SJSA1 (cell line): ENCODE data around the gene RANGRF. TPM values are rescaled to one million over a fixed set of nuclear protein-coding genes. Genes with fewer than 3 reads are reported as not detected.

Source experiments
- DNase-seq, 2 experiments: peaks; one replicate each; pipeline ENCODE4 v3.0.0-alpha.2; 2015 to 2020; ENCODE audit warnings: low spot score in 2 of 2, low read depth in 1 of 2
- H3K27ac ChIP-seq: fragments of 250-450 bp; sonication (Bioruptor Pico); 2 replicates; pipeline ENCODE4 v1.5.1; 2020; ENCODE audit warnings: mild to moderate bottlenecking, moderate library complexity
- H3K27me3 ChIP-seq: fragments of 250-450 bp; sonication (Bioruptor Pico); replicated peaks from 2 replicates; pipeline ENCODE4 v1.5.1; 2020; ENCODE audit warnings: mild to moderate bottlenecking, moderate library complexity
- H3K36me3 ChIP-seq: fragments of 250-450 bp; sonication (Bioruptor Pico); 2 replicates; pipeline ENCODE4 v1.5.1; 2020; ENCODE audit warnings: mild to moderate bottlenecking
- H3K4me1 ChIP-seq: fragments of 250-450 bp; sonication (Bioruptor Pico); replicated peaks from 2 replicates; pipeline ENCODE4 v1.6.1; 2021; ENCODE audit warnings: mild to moderate bottlenecking
- H3K4me3 ChIP-seq: fragments of 250-450 bp; sonication (Bioruptor Pico); 2 replicates; pipeline ENCODE4 v1.5.1; 2020; ENCODE audit warnings: mild to moderate bottlenecking
- H3K9me3 ChIP-seq: fragments of 250-450 bp; sonication (Bioruptor Pico); replicated peaks from 2 replicates; pipeline ENCODE4 v1.5.1; 2020; ENCODE audit warnings: mild to moderate bottlenecking
- total RNA-seq: library from RNA; depleted of rRNA; stranded (reverse); fragments of >200 nt; shearing (Covaris generic); gene quantifications from 2 replicates; pipeline ENCODE4 v1.2.3, GENCODE V29; 2014

Gene RANGRF
- total RNA-seq, 1 experiment from 2014 or later: 12.7 TPM

DNA sequence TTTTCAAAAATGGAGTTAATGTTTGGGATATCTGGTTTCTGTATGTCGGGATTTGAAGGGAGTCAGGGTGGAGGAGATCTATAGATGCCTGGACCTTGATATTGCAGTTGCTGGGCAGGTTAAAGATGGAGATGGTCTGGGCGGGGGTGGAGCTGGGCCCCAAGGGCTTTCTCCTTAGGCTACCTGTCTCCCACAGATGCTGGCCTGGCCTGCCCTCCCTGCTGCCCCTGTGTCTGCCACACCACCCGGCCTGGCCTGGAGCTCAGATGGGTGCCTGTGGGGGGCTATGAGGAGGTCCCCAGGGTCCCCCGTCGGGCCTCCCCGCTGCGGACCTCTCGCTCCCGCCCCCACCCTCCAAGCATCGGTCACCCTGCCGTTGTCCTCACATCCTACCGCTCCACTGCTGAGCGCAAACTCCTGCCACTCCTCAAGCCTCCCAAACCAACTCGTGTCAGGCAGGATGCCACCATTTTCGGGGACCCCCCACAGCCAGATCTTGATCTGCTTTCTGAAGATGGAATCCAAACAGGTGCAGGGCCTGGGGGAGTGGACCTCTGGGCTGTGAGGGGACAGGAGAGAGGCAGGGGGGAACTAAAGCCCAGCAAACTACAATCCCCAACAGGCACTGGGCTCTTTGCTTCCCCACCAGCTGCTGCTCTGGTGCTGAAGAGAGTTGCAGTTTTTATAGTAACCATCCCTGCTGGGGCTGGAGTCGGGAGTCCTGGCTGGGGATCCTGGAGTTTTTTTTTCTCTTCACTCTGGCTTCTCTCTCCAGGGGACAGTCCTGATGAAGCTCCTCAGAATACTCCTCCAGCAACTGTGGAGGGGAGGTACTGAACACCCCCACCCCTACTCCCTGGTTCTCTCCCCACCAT is 24.5 kb downstream of the RANGRF start:
- DNase-seq: no peak
- Histone ChIP-seq H3K27me3 (peaks cover 22% of the 10 kb centered on the region), H3K27ac (no peak overlapping the region), H3K4me3 (no peak overlapping the region), H3K4me1 (no peaks in the 10 kb centered on the region), H3K9me3 (no peaks in the 10 kb centered on the region), H3K36me3 (no peaks in the 10 kb centered on the region)

DNA sequence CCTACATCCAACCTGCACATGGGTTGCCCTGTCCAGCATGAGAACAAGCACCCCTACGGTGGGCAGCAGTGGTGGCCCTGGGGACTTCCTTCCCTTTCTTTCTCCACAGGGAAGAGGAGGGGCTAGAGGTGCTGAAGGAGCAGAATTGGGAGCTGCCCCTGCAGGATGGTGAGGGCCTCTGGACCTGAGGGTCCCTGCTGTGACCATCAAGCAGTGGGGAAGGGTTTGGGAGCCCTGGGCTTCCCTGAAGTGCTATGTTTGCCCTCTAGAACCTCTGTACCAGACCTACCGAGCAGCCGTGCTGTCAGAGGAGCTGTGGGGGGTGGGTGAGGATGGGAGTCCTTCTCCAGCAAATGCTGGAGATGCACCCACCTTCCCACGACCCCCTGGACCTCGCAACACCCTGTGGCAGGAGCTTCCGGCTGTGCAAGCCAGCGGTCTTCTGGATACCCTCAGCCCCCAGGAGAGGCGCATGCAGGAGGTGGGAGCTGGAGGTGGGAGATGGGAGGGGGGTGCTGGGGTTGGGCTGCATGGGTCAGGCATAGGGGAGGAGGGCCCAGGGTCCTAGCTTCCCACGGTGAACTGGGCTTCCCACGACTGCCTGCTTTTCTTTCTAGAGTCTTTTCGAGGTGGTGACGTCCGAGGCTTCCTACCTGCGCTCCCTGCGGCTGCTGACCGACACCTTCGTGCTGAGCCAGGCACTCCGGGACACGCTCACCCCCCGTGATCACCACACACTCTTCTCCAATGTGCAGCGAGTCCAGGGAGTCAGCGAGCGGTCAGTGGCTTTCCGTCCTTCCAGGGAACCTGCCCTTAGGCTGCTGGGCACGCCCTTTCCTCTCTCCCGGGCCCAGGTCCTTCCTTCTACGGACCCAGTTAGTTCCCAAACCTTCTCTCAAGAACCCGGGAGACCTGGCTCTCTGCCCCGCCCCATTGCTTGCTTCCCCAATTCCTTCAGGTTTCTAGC is 26.6 kb downstream of the RANGRF start:
- H3K4me1 ChIP-seq: no peaks in the 10 kb centered on the region

DNA sequence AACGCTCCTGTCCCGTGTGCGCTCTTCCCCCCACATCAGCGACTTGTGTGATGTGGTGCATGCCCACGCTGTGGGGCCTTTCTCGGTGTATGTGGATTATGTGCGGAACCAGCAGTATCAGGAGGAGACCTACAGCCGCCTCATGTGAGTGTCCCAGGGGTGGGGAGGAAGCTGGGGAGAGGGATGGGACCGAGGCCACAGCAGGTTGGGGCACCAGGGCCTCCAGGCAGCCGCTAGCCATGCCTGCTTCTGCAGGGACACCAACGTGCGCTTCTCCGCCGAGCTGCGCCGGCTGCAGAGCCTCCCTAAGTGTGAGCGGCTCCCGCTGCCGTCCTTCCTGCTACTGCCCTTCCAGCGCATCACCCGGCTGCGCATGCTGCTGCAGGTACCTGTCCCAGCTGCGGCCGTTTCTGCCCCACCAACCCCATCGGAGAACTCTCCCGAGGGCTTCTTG is 27.3 kb downstream of the RANGRF start:
- no peaks in the 10 kb centered on the region for H3K36me3 ChIP-seq
- no peak for DNase-seq
- no peak overlapping the region for H3K4me3 ChIP-seq
- H3K9me3 ChIP-seq: no peaks in the 10 kb centered on the region
- H3K27me3 ChIP-seq: peaks cover 22% of the 10 kb centered on the region
- no peak overlapping the region for H3K27ac ChIP-seq
- H3K4me1 ChIP-seq: no peaks in the 10 kb centered on the region

More for the DNA sequence above, 26.6 kb downstream of the RANGRF start:
- Histone ChIP-seq H3K4me3 (no peak overlapping the region), H3K27ac (no peak overlapping the region), H3K9me3 (no peaks in the 10 kb centered on the region), H3K36me3 (no peaks in the 10 kb centered on the region), H3K27me3 (peaks cover 22% of the 10 kb centered on the region)
- DNase-seq: no peak

DNA sequence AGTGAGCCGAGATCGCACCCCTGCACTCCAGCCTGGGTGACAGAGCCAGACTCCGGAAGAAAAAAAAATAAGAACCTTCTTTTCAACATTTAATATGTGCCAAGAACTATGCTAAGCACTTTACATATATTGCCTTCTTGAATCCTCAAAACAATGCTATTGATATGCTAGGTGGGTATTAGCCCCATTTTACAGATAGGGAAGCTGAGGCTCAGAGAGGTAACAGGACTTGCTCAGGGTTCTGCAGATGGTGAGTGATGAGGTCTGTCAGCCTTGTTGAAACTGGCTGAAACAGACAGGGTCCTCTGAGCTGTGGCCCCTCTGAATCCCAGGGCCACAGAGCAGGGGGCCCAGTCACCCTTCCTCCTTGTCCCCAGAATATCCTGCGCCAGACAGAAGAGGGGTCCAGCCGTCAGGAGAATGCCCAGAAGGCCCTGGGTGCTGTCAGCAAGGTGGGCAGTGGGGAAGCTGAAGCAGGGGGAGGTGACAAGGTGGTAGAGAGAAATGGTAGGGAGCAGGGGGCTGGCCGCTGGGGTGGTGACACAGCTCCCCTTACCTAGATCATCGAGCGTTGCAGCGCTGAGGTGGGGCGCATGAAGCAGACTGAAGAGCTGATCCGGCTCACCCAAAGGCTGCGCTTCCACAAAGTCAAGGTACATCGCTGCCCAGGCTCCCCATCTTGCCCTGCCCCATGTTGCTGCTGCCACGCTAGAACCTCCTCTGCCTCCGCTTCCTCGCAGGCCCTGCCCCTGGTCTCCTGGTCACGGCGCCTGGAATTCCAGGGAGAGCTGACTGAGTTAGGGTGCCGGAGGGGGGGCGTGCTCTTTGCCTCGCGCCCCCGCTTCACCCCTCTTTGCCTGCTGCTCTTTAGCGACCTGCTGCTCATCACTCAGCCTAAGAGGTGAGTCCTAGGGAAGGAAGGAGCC is 29.8 kb downstream of the RANGRF start:
- Histone ChIP-seq H3K27me3 (peaks cover 14% of the 10 kb centered on the region), H3K4me1 (no peaks in the 10 kb centered on the region), H3K27ac (no peak overlapping the region), H3K9me3 (no peaks in the 10 kb centered on the region), H3K36me3 (no peaks in the 10 kb centered on the region), H3K4me3 (no peak overlapping the region)
- no peak for DNase-seq

DNA sequence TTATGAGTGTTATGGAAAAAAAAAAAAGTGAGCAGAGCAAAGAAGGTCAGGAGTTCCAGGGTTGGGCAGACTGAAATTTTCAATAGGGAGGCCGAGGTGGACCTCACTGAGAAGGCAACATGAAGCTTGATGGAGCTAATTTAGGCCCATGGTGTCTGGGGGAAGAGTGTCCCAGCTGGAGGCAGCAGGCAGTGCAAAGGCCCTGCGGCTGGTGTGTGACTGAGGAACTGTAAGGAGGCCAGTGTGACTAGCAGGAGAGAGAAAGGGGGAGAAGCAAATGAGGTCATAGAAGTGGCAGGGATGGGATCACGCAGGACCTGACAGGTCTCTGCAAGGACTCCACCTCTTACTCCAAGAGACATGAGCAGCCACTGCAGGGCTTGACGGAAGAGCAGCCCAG is 31.8 kb downstream of the RANGRF start:
- H3K27me3 ChIP-seq: peaks cover 2% of the 10 kb centered on the region; the same call in 1 of the 2 replicates
- no peaks in the 10 kb centered on the region for H3K36me3 ChIP-seq
- H3K4me3 ChIP-seq: no peak overlapping the region
- no peak overlapping the region for H3K27ac ChIP-seq
- H3K9me3 ChIP-seq: no peaks in the 10 kb centered on the region
- H3K4me1 ChIP-seq: no peaks in the 10 kb centered on the region
- no peak for DNase-seq

DNA sequence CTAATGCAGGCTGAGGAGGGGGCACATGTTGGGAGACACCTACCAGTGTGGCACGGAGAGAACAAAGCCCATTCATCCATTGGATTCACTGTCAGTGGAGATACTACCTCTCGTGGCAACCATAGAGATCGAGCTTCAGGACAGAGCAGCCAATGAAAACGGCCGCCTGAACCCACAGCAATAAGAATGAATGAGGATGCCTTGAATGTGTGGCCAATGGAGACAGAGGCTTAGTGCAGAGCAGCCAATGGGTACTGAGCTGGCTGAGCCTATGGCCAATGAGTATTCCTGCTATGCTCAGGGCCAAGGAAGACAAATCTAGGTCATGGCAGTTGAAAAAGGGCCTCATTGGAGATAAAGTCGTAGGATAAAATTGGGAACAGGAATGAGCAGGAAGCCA is 32.5 kb downstream of the RANGRF start:
- Histone ChIP-seq H3K9me3 (no peaks in the 10 kb centered on the region), H3K27me3 (no peaks in the 10 kb centered on the region), H3K4me3 (no peak overlapping the region), H3K4me1 (no peaks in the 10 kb centered on the region), H3K36me3 (no peaks in the 10 kb centered on the region), H3K27ac (no peak overlapping the region)
- no peak for DNase-seq

DNA sequence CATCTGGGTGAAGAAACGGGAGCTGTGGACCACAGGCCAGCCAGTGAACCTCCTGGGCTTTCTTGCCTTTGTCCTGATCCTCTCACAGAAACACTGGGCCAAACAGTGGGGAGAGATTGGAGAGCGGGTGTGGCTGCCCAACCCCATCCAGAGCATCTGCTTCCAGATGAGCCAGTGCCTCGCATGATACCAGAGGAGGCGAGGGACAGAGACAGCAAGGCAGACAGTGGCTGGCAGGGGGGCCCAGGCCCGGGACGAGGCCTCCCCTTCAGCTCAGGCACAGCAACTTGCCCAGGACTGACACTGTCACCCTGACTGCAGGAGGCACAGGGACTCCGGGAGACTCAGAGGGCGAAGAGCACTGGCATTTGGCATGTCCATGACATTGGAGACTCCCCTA is 33.6 kb downstream of the RANGRF start:
- DNase-seq: no peak
- H3K9me3 ChIP-seq: no peaks in the 10 kb centered on the region

DNA sequence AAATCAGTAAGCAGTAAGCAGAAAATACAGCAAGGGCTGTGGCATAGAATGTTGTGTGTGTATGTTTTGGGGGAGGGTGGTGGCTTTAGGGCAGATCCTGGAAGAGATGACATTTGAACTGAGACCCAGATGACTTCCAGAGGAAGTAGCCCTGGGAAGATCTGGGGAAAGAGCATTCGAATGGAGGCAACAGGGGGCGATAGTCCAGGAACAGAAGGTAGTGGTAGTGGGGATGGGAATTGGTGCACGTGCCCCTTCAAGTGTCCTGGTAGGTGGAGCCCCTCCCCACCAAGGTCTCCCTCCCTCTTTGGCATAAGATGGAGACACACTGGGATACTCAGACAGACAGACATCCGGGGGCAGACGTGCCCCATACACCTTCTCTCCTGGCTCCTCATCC is 35.7 kb downstream of the RANGRF start:
- Histone ChIP-seq H3K36me3 (no peaks in the 10 kb centered on the region), H3K27me3 (no peaks in the 10 kb centered on the region), H3K4me1 (peaks cover 7% of the 10 kb centered on the region), H3K9me3 (no peaks in the 10 kb centered on the region), H3K27ac (no peak overlapping the region), H3K4me3 (no peak overlapping the region)
- DNase-seq: no peak

More for the DNA sequence above, 33.6 kb downstream of the RANGRF start:
- H3K36me3 ChIP-seq: no peaks in the 10 kb centered on the region
- H3K27ac ChIP-seq: no peak overlapping the region
- peaks cover 5% of the 10 kb centered on the region for H3K4me1 ChIP-seq
- no peak overlapping the region for H3K4me3 ChIP-seq
- H3K27me3 ChIP-seq: no peaks in the 10 kb centered on the region

DNA sequence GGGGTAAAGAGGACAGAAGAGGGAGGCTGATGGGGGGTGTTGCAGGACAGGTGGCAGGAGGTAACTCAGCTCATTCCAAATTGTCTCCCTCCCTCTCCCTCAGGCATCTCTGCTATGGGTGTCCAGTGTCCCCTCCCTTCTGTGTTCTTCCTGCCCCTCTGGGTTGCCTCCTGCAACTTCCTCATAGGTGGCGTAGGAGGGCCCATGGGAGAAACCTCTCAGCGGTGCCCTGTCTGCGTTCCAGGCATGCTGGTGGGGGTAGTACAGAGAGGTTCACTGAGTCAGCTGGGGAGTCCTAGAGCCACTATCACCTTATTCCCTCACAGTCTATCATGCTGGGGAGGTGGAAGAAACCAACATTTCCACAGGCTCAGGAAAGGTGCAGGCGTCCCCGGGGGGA is 36.5 kb downstream of the RANGRF start:
- DNase-seq: no peak
- peaks cover 7% of the 10 kb centered on the region for H3K4me1 ChIP-seq
- H3K36me3 ChIP-seq: no peaks in the 10 kb centered on the region
- H3K9me3 ChIP-seq: no peaks in the 10 kb centered on the region
- H3K27ac ChIP-seq: no peak overlapping the region
- no peaks in the 10 kb centered on the region for H3K27me3 ChIP-seq
- H3K4me3 ChIP-seq: no peak overlapping the region

DNA sequence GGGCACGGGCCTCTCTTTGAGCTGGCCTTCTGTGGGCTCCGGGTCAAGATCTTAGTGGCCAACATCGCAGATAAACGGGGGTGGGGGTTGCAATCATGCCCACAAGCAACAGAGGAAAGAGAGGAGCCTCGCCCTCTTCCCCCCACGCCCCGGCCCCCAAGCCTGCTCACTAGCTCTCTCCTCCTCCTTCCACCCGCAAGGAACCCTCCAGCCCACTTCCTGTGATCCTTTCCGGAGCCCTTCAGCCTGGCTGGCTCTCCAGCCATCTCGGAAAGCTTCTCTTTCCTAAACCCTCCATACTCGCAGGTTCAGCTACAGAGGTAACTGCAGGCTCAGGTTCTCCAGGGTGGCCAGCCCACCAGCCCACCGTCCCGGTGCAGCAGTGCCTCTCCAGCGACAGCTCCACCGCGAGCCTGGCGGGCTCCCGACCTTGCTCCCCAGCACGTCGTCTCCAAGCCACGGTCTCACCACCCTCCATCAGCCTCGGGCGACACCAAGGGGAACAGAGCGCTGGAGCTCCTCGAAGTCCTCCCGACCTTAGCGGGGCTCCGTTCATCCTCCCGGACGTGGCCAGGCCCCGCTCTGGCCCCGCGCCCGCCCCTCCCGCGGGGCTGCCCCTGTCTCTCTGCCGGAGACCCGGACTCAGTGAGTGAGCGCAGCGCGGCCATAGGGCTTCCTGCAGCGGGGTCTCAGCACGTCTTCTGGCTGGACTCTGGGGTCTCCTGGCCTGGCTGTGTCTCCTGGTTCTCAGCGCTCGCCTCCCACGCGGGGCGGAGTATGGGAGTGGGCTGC is 38.2 kb downstream of the RANGRF start:
- no peak overlapping the region for H3K27ac ChIP-seq
- no peaks in the 10 kb centered on the region for H3K36me3 ChIP-seq
- DNase-seq: no peak
- H3K27me3 ChIP-seq: no peaks in the 10 kb centered on the region
- H3K9me3 ChIP-seq: no peaks in the 10 kb centered on the region
- H3K4me1 ChIP-seq: peaks cover 7% of the 10 kb centered on the region
- H3K4me3 ChIP-seq: peak overlapping the region; percentile 30

DNA sequence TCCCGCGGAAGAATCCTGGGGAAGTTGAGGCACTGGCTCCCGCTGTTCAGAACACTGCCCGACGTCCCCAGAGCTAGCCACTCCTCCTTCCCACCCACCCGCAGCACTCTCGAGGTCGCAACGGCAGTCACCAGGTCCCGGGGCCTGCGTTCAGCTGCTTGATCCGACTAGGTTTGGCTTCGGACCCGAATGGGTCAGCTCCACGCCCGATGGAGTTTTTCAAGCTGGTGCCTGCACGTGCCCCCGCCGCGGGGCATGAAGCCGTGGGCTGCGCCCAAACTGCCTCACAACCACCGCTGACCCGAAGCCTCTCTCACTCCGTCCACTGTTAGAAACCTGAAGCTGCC is 38.8 kb downstream of the RANGRF start:
- Histone ChIP-seq H3K4me3 (peak overlapping the region; percentile 30), H3K27me3 (no peaks in the 10 kb centered on the region), H3K4me1 (peaks cover 7% of the 10 kb centered on the region), H3K36me3 (no peaks in the 10 kb centered on the region), H3K9me3 (no peaks in the 10 kb centered on the region), H3K27ac (no peak overlapping the region)
- DNase-seq: no peak

DNA sequence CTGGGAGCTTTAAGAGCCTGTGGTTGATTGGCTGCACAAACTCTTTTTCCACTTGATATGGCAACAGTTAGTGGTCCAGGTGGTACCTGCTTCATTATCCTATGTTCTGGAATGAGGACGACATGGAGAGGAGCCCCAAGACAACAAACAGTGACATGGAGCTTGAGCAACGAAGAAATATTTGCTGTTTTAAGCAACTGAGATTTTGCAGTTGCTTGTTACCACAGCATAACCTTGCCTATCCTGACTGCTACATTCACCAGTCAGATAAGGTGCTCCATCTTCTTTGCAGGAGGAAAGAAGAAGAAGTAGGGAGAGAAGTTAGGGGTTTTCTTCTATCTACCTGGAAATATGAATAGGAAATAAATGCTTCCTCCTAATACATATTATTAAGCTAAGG is 43.7 kb downstream of the RANGRF start:
- Histone ChIP-seq H3K36me3 (no peaks in the 10 kb centered on the region), H3K4me3 (no peak overlapping the region), H3K9me3 (no peaks in the 10 kb centered on the region), H3K4me1 (peaks cover 11% of the 10 kb centered on the region), H3K27ac (no peak overlapping the region), H3K27me3 (no peaks in the 10 kb centered on the region)
- no peak for DNase-seq
